ENCODE data around the gene TMED8. TPM values are rescaled to one million over a fixed set of nuclear protein-coding genes. Genes with fewer than 3 reads are reported as not detected.

Gene TMED8
- total RNA-seq, 1 donor from 2014 or later = 10.9 TPM

- no peak overlapping the region for H3K4me3 Mint-ChIP-seq (ENCODE audit: unreplicated experiment)
- H3K27ac Mint-ChIP-seq (ENCODE audit: unreplicated experiment) = no peak overlapping the region
- peaks cover 23% of the 10 kb centered on the region for H3K36me3 Mint-ChIP-seq (ENCODE audit: unreplicated experiment)
- H3K9me3 Mint-ChIP-seq (ENCODE audit: unreplicated experiment) = no peaks in the 10 kb centered on the region
- DNase-seq (ENCODE audit: extremely low spot score, unreplicated experiment) = no peak
- TF ChIP-seq CTCF (IDR thresholded peaks at IDR 0.05) = no peak
- peaks cover 26% of the 10 kb centered on the region for H3K4me1 Mint-ChIP-seq (ENCODE audit: unreplicated experiment)
- H3K27me3 Mint-ChIP-seq (ENCODE audit: unreplicated experiment) = no peaks in the 10 kb centered on the region
Observed at GRCh38 chr14:77299771-77300170, 77.1 kb downstream of the TMED8 start.

GRCh38 chr14:77296906-77297305, 80.0 kb downstream of the TMED8 start:
- no peak for TF ChIP-seq CTCF (IDR thresholded peaks at IDR 0.05)
- Mint-ChIP-seq H3K27ac (ENCODE audit: unreplicated experiment) (no peak overlapping the region), H3K4me3 (ENCODE audit: unreplicated experiment) (no peak overlapping the region), H3K9me3 (ENCODE audit: unreplicated experiment) (no peaks in the 10 kb centered on the region), H3K27me3 (ENCODE audit: unreplicated experiment) (no peaks in the 10 kb centered on the region), H3K4me1 (ENCODE audit: unreplicated experiment) (peaks cover 7% of the 10 kb centered on the region), H3K36me3 (ENCODE audit: unreplicated experiment) (peaks cover 23% of the 10 kb centered on the region)
- DNase-seq (ENCODE audit: extremely low spot score, unreplicated experiment) = no peak

- Mint-ChIP-seq H3K4me3 (ENCODE audit: unreplicated experiment) (no peak overlapping the region), H3K9me3 (ENCODE audit: unreplicated experiment) (no peaks in the 10 kb centered on the region), H3K36me3 (ENCODE audit: unreplicated experiment) (peaks cover 23% of the 10 kb centered on the region), H3K4me1 (ENCODE audit: unreplicated experiment) (peaks cover 4% of the 10 kb centered on the region), H3K27ac (ENCODE audit: unreplicated experiment) (no peak overlapping the region), H3K27me3 (ENCODE audit: unreplicated experiment) (no peaks in the 10 kb centered on the region)
- no peak for TF ChIP-seq CTCF (IDR thresholded peaks at IDR 0.05)
- no peak for DNase-seq (ENCODE audit: extremely low spot score, unreplicated experiment)
Observed at GRCh38 chr14:77296155-77296554, 80.7 kb downstream of the TMED8 start.

GRCh38 chr14:77290705-77291104, 86.2 kb downstream of the TMED8 start:
- Mint-ChIP-seq H3K4me1 (ENCODE audit: unreplicated experiment) (no peaks in the 10 kb centered on the region), H3K27ac (ENCODE audit: unreplicated experiment) (no peak overlapping the region), H3K27me3 (ENCODE audit: unreplicated experiment) (no peaks in the 10 kb centered on the region), H3K9me3 (ENCODE audit: unreplicated experiment) (no peaks in the 10 kb centered on the region), H3K36me3 (ENCODE audit: unreplicated experiment) (peaks cover 9% of the 10 kb centered on the region), H3K4me3 (ENCODE audit: unreplicated experiment) (no peak overlapping the region)
- DNase-seq (ENCODE audit: extremely low spot score, unreplicated experiment) = no peak
- TF ChIP-seq CTCF (IDR thresholded peaks at IDR 0.05) = no peak

- Mint-ChIP-seq H3K27ac (ENCODE audit: unreplicated experiment) (no peak overlapping the region), H3K27me3 (ENCODE audit: unreplicated experiment) (no peaks in the 10 kb centered on the region), H3K36me3 (ENCODE audit: unreplicated experiment) (peaks cover 23% of the 10 kb centered on the region), H3K4me1 (ENCODE audit: unreplicated experiment) (no peaks in the 10 kb centered on the region), H3K9me3 (ENCODE audit: unreplicated experiment) (no peaks in the 10 kb centered on the region), H3K4me3 (ENCODE audit: unreplicated experiment) (no peak overlapping the region)
- TF ChIP-seq CTCF (IDR thresholded peaks at IDR 0.05) = no peak
- DNase-seq (ENCODE audit: extremely low spot score, unreplicated experiment) = no peak
Observed at GRCh38 chr14:77286576-77286975, 90.3 kb downstream of the TMED8 start.

Other genes with a start within 250 kb of the TMED8 start
- 0.10 and 0.16 TPM in 2 replicates for gene ZDHHC22, start 235.3 kb downstream of the TMED8 start, total RNA-seq
- 0.11 and 0.39 TPM in 2 replicates for gene TMEM63C, start 195.3 kb downstream of the TMED8 start, total RNA-seq
- gene NGB, start 105.9 kb downstream of the TMED8 start, total RNA-seq = not detected in 2 replicates
- gene POMT2, start 56.2 kb downstream of the TMED8 start, total RNA-seq = 29.2 and 32.4 TPM in 2 replicates
- gene GSTZ1, start 56.1 kb downstream of the TMED8 start, total RNA-seq = 15.8 and 16.6 TPM in 2 replicates
- 1.9 and 2.2 TPM in 2 replicates for gene SAMD15, start 285 bp upstream of the TMED8 start, total RNA-seq
- gene NOXRED1, start 46.4 kb upstream of the TMED8 start, total RNA-seq = 0.35 and 0.84 TPM in 2 replicates
- gene VIPAS39, start 80.5 kb upstream of the TMED8 start, total RNA-seq = 23.7 and 29.3 TPM in 2 replicates
- gene AHSA1, start 81.0 kb upstream of the TMED8 start, total RNA-seq = 115 TPM in 2 replicates
- not detected in 2 replicates for gene ISM2, start 121.7 kb upstream of the TMED8 start, total RNA-seq
- gene SPTLC2, start 239.5 kb upstream of the TMED8 start, total RNA-seq = 28.1 and 31.3 TPM in 2 replicates

Data from osteocyte (in vitro differentiated cells).